K562 (cell line): ENCODE results near the gene UBE3B. TPM values are rescaled to one million over a fixed set of nuclear protein-coding genes. Genes with fewer than 3 reads are reported as not detected.
A peak's percentile ranks its signal among the peaks of the same experiment; 100 is the strongest.

ENCODE experiments used
- ATF4 ChIP-seq: fragments of 450-650 bp; formaldehyde crosslinking; IDR thresholded peaks from 2 replicates; pipeline ENCODE4 v1.4.0; 2022; ENCODE audit warnings: mild to moderate bottlenecking, moderate library complexity
- E2F6 ChIP-seq, 2 experiments: IDR thresholded peaks; 2 replicates each; pipeline ENCODE4 v1.6.1; 2011; ENCODE audit warnings: borderline replicate concordance in 1 of 2, control low read depth in 1 of 2, low read depth in 1 of 2, low read length in 1 of 2, mild to moderate bottlenecking in 1 of 2, mixed read lengths in 1 of 2, moderate library complexity in 1 of 2; ENCODE audit not compliant: insufficient read depth in 1 of 2, insufficient read length in 1 of 2, poor library complexity in 1 of 2, severe bottlenecking in 1 of 2; ENCODE audit errors: extremely low read depth in 1 of 2
- ETV1 ChIP-seq: fragments of 450-650 bp; conservative IDR thresholded peaks from 2 replicates; pipeline ENCODE4 v1.6.1; 2016; ENCODE audit warnings: missing genetic modification characterization, control low read depth, low read depth, missing compliant biosample characterization
- GABPB1 ChIP-seq: sonication (generic); formaldehyde crosslinking; IDR thresholded peaks from 2 replicates; pipeline ENCODE4 v1.8.0; 2022; ENCODE audit warnings: mild to moderate bottlenecking, missing genetic modification reagents
- HCFC1 ChIP-seq: IDR thresholded peaks from 2 replicates; pipeline ENCODE4 v1.6.1; 2012; ENCODE audit warnings: low read depth, low read length, improper control_type of control experiment
- HDAC1 ChIP-seq, 2 experiments: fragments of 450-650 bp; IDR thresholded peaks; 2 replicates each; pipeline ENCODE4 v1.6.1; 2016 to 2017; ENCODE audit warnings: inconsistent platforms in 1 of 2, mild to moderate bottlenecking in 1 of 2, moderate library complexity in 1 of 2
- KDM2B ChIP-seq: fragments of 250-450 bp; sonication (Bioruptor Pico); IDR thresholded peaks from 2 replicates; pipeline ENCODE4 v1.8.0; 2021; ENCODE audit warnings: mild to moderate bottlenecking, moderate library complexity
- KDM4B ChIP-seq, 2 experiments: fragments of 450-650 bp in 1 of 2; sonication (generic) in 1 of 2; IDR thresholded peaks; 2 replicates each; pipeline ENCODE4 v1.6.1; 2016 to 2017; ENCODE audit warnings: borderline replicate concordance in 2 of 2, antibody characterized with exemption in 1 of 2, low read depth in 1 of 2, mild to moderate bottlenecking in 1 of 2
- MEF2A ChIP-seq: IDR thresholded peaks from 2 replicates; pipeline ENCODE4 v1.6.1; 2011; ENCODE audit warnings: low read depth, mild to moderate bottlenecking, low read length, moderate library complexity; ENCODE audit not compliant: control insufficient read depth
- NBN ChIP-seq: fragments of 450-650 bp; IDR thresholded peaks from 2 replicates; pipeline ENCODE4 v1.6.1; 2016; ENCODE audit warnings: low read depth, mild to moderate bottlenecking
- NR0B1 ChIP-seq: fragments of 450-650 bp; IDR thresholded peaks from one replicate; pipeline ENCODE4 v1.6.1; 2018; ENCODE audit warnings: mild to moderate bottlenecking, moderate library complexity; ENCODE audit not compliant: partially characterized antibody
- ZHX1 ChIP-seq: fragments of 150-350 bp; conservative IDR thresholded peaks from 2 replicates; pipeline ENCODE4 v1.6.1; 2014; ENCODE audit warnings: low read length
- ZNF212 ChIP-seq: fragments of 450-650 bp; formaldehyde crosslinking; IDR thresholded peaks from 2 replicates; pipeline ENCODE4 v1.4.0; 2020; ENCODE audit warnings: mild to moderate bottlenecking
- polyA plus RNA-seq, 8 experiments: library from polyadenylated mRNA; depleted of rRNA in 4 of 8; stranded (reverse) in 5 of 8; unstranded in 3 of 8; fragments of >200 nt; fragmentation: Nextera tagmentation in 2 of 8; fragmentation: Illumina TruSeq in 1 of 8; extraction: Ambion mirVana in 2 of 8; extraction: Trizol in 1 of 8; gene quantifications; 2 replicates each; pipeline versions ENCODE4 v1.2.1 to v1.2.3, GENCODE V29; 2011 to 2014; ENCODE audit warnings: inconsistent platforms in 1 of 8, missing spikeins in 1 of 8
- total RNA-seq, 7 experiments: library from RNA; depleted of rRNA in 6 of 7; stranded (reverse); fragments of >200 nt in 6 of 7; fragmentation: Illumina TruSeq in 2 of 7; extraction: Trizol in 2 of 7; gene quantifications; 2 replicates each; pipeline versions ENCODE4 v1.2.1 to v1.2.3, GENCODE V29; 2011 to 2021; ENCODE audit warnings: low replicate concordance in 1 of 7

UBE3B gene
- total and polyA plus RNA-seq, 9 of the 15 experiments (the other 6 are each of a cell fraction or from before 2014, with no cell fraction given): 7.6 to 23.6 (median 15.5) TPM

GRCh38 chr12:109573029-109573913 lies 95.8 kb downstream of the UBE3B start, which contains the start of the genes MMAB and MVK (continued):
- TF ChIP-seq E2F6 (IDR thresholded peaks at IDR 0.05; ENCODE audit: borderline replicate concordance in 1 of 2, extremely low read depth in 1 of 2, insufficient read depth in 1 of 2, insufficient read length in 1 of 2, low read depth in 1 of 2, low read length in 1 of 2, poor library complexity in 1 of 2, severe bottlenecking in 1 of 2) (peak; percentile 87 to 96), KDM4B (IDR thresholded peaks at IDR 0.05; ENCODE audit: borderline replicate concordance in 2 of 2, low read depth in 1 of 2) (peak in 1 of 2 experiments; percentile 78; a peak in 1 of 4 replicates), ZHX1 (peak; percentile 79; the same call in 1 of the 2 replicates), NBN (peak; percentile 99), ETV1 (tag) (0 out of 2 replicates have a peak, but pooled peaks have one; percentile 6), ZNF212 (CRISPR knock-in tag) (peak; percentile 43; the same call in 1 of the 2 replicates), MEF2A (no peak), HDAC1 (IDR thresholded peaks at IDR 0.05) (peak in 1 of 2 experiments; percentile 98; a peak in 3 of 4 replicates), NR0B1 (no peak), ATF4 (CRISPR knock-in tag) (no peak), GABPB1 (peak; percentile 88), HCFC1 (peak; percentile 65), KDM2B (CRISPR knock-in tag) (no peak)
